T follicular helper cell (primary cell): ENCODE measurements around the gene LMOD3.
A peak's percentile ranks its signal among the peaks of the same experiment; 100 is the strongest.

Source experiments
- DNase-seq: peaks from one replicate; pipeline ENCODE4 v3.0.0-alpha.2; 2020; ENCODE audit warnings: low read depth
- total RNA-seq, 2 experiments: gene quantifications; one replicate each; lab custom pipeline; 2026; lab: John Stamatoyannopoulos, UW

Gene LMOD3
- 0 reads per million in 2 experiments for total RNA-seq

DNA sequence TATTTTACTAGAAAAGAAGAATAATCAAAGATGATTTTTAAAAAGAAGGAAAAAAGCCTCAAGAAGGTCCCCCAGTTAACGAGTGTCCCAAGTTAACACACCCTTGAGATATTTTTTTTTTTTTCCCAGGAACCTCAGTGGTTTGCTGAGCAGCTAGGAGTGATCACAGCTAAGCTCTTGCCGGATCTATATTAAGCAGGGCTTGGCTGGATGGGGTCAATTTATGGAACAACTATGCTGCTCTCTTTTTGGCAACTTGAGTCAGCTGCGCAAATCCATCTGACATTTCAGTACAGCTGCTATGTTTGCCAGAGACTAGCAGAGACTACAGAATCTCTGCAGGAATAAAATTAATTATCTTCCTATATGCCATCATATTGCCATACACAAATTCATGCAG lies at the start of gene LMOD3:
Gene LMOD3, minus strand, starts transcription at position 193 of the 400 bp plus-strand sequence. CDS start 209 bp downstream, outside the sequence.
- no peak for DNase-seq

DNA sequence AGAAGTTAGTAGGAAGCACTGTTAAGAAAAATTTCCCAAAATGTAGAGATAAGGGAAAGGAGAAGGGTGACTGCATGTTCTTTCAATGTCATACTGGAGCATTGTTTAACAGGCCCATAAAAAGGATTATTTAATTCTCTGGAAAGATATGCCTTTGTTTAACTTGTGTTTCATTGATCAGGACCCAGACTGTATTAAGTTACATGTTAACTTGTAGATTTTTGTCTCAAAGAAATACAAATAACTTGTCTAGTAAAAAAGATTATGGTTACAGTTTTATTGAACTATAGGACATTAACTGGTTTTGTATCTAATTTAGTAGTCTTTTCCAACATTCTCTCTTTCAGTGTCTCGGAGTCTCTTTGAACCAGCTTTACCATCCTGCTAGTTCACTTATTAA lies 49.7 kb upstream of the LMOD3 start:
- DNase-seq, result no peak

DNA sequence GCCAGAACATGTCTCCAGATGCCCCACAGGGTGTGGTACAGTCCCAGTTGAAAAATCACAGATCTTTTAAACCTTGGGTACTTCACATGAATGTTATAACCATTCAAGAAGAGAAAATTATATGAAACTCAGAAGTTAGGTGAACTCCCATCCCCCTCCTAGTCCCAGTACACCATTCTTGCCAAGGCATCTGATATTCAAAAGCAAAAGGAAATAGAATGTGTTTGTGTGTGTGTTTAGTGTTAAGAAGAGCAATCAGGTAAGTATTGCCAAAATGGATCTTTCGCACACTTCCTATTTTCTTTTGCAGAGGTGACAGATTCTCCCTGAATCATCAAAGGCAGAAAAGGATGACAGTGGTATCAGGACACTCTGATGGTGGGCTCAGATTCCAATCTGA lies 44.1 kb upstream of the LMOD3 start:
- DNase-seq, result no peak

DNA sequence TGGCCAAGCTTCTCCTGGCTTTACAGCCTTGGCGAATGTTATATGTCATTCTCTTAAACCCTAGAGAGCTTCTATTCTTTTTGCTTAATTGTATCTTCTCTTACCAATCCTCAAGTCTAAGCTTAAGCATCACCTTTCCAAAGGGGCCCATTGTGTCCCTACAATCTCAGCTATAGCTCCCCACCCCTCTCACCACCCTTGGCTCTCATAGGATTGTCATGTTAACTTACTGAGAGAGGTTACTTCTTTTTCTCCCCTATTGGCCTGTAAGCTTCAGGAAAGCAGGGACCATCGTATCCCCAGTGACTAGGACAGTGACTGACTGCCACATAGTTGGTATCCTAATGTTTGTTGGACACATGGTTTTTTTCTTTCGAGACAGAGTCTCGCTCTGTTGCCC lies 43.3 kb upstream of the LMOD3 start:
- DNase-seq, result no peak

DNA sequence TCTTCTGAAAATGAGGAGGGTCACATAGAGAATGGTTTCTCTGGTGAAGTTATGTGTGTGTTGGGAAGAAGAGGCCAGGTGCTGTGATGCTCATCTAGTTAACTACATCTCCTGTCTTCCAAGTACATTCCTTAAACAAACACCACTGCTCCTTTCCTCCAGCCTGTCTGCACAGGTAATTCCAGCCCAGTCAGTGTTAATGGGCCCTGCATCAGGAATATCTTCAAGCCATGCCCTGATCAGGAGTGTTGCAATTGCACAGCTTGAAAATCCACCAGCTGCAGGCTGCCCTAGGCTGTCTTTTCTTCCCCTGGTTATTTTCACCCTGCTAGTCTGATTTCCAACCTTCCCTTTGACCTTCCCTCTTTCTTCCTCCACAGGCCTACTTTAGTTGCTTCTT lies 41.9 kb upstream of the LMOD3 start:
- DNase-seq, result no peak

DNA sequence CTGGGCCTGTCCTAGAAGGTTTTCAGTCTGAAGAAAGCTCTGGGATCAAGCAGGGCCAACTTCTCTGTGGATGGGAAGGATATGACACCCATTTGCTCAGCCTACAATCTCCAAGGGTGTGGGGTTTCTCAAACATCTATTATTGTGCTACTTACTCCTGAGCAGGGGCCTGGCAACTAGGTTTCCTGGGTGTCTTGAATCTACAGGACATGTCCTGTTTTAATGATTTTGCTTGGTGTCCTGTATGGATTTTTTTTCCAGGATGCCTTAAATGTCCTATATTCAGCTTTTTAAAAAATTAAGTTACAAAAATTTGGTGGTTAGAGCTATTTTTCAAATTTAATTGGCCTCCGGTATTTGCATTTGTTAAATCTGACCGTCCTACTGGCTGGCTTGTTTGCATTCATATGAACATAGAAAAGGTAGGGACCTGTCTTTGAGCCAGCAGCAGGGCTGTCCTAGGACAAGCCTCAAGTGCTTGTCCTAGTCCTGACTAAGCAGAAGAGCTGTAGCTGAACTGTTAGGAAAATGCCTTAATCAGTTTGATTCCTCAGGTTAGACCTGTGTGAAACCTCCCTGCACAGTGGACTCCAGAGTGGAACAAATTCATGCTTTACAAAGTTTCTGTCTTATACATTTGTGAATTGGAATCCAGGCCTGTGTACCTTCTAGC lies 40.0 kb upstream of the LMOD3 start:
- DNase-seq, result no peak

DNA sequence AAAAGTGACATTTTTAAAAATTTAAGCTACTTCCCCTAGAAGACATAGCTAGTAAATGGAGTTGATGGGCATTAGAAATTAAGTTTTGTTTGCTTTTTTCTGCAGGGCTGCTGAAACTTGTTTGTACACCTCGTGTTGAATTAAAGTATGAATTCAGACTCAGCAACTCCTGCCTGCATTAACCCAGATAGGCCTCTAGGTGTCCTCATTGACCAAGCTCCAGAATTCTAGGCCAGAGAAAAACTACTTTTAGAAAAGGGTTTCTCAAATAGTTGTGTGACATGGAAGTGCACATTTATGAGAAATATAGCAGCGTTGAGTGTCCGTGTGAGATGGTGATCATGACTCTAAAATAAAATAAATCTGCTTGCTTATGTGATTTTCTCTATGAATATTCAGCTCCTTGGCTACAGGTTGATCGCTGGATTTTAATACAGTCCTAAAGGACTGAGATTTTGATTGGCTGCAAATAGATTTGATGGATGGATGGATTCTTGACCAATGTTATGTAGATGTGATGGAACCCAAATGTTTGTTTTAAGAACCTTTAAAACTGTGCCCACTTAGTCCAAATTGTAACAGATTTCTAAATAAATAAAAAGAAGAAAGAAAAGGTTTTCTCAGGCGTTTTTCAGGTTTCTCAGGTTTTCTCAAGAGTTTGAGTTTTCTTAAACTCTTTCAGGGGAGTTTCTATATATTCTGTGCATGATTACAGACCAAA lies 39.4 kb upstream of the LMOD3 start:
- peak; percentile 3 for DNase-seq

DNA sequence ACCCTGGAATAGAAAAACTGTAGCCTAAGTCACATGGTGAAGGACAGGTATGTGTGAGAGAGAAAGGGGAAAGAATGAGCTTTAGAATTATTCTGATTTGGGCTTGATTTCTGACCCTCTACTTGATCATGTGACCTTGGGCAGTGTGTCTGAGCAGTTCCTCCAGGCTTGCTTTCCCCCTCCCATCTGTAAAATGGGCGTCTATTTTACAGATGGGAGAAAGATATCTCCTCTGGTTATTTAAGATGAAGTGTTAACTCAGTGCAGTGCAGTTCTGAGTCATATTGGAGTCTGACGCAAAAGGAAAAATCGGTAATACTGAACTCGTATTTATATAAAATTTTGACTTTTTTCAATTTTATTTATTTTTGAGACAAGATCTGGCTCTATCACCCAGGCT lies 38.1 kb upstream of the LMOD3 start:
- no peak for DNase-seq

DNA sequence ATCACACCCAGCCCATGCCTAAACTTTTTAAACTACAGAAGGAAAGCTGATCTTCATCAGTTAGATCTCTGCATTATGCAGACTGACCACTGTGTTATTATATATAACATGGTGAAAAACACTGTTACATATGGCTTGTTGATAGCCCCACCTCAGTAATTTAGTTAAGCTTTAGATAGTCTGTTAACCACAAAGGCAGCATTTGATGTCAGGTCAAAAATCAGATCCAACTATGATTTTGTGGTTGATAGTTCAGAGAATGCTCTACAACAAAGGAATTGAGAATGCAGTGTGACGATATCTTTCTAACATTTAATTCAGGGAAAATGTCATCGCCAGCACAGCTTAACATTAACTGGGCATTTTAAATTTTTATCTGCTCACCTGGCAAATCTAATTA lies 37.7 kb upstream of the LMOD3 start:
- no peak for DNase-seq

DNA sequence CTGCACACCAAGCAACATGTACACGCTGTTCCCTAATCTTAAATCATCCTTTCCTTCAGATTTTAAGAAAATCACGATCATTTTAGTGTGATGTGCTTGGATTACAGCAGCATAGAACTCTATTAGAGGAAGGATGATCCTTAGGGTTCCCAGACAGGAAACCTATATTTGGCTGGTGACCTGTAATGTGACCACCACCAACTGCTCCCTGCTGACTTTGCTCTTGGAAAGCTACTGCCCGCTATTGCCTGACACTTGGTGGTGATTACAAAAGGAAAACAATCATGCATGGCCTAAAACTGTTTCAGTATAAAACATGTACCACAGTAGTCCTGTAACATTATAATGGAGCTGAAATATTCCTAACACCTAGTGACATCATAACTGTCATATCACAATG lies 27.2 kb upstream of the LMOD3 start:
- no peak for DNase-seq

DNA sequence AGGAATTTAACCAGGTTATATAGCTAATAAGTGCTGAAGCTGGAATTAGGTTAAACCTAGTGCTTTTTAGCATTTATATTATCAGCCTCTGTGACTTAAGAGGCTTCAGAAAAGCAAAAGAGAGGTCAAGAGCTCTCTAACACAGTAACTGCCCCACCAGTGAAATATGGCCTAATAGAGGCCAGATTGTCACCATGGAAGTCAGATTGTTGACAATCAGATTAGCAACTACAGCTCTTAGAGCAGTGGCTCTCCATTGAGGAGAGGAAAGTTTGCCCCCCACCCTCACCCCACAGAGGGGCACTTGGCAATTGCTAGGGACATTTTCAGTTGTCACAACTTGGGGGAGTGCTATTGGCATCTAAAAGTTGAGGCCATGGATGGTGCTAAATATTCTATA lies 23.3 kb upstream of the LMOD3 start:
- no peak for DNase-seq

DNA sequence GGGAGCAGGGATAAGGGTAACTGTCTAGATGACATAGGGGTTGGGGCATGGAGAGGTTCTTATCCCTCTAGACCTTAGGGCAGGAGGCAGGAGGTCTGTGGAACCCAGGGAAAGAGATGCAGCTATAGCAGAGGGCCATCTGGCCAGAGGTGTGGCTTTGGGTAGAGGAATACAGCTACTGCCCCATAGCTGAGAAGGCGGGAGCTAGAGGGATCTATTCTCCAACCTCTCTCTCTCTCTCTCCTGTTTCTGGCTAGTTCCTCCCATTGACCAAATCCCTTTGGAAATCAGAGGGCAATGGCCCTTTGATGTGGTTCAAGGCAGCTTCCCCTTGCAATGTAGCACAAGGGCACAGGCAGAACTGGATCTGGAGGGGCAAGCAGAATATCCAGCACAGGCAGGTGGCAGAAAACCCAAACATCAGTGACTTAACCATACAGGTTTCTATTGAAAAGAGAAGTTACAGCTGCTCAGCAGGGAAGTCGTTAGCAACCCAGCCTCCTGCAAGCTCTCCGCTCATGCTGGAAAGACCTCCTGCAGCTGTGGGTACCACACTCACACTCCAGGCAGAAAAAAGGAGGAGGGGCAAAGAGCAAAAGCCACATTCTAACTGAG lies 22.3 kb upstream of the LMOD3 start:
- DNase-seq, result no peak

DNA sequence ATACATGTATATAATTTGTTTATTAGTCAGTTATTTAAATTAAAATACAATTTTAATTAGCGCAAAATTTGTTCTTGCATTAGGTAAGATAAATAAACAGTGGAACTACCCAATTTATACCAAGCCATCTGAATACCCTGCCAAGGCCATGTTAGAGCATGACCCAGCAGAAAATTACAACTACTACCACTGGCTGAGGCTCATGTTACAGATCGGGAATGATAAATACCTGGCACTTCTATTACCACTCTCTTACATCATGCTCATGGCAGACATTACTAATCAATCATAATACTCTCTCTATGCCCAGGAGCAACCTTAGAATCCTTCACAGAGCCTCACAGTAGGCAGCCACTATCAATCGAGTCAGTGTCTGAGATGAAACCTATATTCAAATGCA lies 21.2 kb upstream of the LMOD3 start:
- no peak for DNase-seq

DNA sequence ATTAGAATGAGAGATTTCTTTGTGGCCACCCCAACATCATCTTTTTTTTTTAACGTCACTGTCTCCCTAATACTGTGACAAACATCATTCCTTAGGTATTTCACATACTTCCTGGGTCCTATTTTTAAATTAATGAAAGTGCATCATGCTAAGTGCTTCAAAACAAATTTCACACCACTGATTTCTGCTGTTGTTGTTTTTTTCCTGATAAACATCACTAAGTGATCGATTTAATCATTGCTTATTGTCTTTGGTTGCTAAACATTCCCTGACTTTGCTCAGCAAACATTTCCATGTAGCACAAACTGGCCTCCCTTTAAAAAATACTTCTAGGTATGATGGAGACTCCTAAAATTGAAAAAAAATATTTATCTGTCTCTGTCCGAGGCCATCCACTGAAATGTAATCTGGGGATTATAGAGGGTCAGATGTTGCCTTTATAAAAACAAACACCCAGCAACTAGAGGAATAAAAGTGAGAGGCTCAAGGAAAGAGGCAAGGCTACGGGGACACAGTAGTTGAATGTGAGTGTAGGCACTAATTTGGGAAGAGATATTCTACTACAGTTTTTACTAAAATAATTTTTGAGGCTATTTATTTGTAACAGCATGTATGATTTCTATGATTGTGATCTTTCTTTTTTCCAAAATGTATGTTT lies 20.5 kb upstream of the LMOD3 start:
- DNase-seq, result no peak

DNA sequence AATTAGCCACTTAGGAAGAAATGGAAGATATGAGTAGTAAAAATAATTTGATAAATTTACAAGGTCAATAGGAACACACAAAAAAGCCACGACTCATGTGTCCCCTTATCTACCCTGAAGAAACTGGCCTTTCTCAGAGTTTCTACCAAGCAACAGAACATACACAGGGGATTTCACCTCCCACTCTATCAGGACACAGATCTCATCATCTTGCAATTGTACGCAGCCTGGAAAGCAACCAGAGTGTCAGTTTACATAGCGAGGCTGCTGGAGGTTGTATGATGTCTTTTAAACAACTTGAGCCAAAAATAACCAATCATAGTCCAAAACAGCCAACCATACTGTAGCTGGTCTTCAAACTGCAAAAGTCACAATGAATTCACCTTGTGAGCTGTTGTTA lies 19.7 kb upstream of the LMOD3 start:
- DNase-seq, result no peak

DNA sequence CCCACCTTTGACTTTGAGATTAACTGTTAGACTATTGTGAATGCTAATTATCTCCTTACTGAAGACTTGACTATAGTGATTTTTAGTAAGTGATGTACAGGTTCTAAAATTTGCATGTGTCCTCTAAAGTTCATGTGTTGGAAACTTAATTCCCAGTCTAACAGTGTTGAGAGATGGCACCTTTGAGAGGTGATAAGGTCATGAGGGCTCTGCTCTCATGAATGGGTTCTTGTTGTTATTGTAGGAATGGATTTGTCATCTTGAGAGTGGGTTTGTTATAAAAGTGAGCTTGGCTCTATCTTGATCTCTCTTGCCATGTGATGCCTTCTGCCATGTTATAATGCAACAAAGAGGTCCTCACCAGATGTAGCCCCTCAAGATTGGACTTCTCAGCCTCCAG lies 18.9 kb upstream of the LMOD3 start:
- no peak for DNase-seq

DNA sequence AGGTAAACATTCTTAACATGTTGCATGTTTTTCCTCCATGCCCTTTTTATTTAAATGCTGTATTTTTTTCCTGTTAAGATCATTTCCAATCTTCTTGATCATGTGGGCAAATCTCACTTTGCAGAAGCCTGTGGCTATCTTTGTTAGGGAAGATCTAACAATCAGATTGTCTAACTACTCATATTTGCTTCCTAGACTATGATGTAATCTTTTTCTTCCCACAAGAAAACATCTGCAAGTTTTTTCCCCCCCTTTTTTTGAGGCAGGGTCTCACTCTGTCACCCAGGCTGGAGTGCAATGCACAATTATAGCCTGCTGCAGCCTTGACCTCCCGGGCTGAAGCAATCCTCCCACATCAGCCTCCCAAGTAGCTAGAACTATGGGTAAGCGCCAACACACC lies 15.0 kb upstream of the LMOD3 start:
- DNase-seq, result no peak

DNA sequence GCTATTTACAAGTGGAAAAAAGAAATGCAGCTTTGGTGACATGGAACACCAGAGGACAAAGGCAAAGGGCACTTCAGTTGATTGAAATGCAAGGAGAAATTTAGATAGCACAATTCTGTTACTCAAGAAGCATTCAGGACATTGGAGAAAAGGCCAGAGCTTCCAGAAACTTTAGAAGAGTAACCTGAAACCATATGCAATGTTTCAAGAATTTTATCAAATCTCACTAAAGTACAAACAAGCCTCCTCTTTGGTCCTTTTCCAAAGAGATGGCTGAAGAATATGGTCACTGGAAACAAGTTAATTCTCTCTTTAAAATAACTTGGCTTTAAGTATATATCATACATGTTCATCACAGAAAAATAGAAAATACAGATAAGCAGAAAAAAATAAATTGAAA lies 14.6 kb upstream of the LMOD3 start:
- DNase-seq, result no peak

DNA sequence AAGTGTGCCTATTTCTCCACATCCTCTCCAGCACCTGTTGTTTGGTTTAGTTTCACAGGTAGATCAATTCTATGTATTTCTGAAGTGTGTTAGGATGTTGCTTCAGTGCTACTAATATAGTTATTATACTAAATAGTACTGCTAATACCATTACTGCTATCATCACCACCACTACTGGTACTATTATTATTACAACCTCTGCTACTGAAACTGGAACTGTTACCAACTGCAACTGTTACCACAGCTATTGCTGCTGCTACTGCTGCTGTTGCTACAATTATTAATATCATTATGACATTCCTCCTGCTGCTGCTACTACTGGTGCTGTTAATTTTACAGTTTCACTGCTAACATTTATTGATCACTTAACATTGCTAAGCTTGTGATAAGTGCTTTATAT lies 8.3 kb upstream of the LMOD3 start:
- no peak for DNase-seq

DNA sequence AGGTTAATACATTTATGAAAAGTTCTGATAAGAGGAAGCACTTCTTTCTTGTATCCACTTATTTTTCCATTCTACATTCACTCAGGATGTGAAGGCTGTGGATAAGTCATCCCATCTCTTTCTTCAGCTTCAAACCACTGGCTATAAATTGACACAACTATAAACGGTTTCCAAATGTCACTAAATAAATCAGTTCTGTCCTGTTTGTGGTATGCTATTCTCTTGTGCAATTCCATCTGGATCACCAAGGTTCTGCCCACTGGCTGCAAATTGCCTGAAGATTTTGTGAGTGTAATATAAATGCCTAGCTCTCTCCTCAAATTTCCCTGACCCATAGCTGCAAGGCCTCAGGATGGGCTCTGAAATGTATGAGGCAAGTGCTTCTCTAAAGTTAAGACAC lies 7.1 kb upstream of the LMOD3 start:
- no peak for DNase-seq

DNA sequence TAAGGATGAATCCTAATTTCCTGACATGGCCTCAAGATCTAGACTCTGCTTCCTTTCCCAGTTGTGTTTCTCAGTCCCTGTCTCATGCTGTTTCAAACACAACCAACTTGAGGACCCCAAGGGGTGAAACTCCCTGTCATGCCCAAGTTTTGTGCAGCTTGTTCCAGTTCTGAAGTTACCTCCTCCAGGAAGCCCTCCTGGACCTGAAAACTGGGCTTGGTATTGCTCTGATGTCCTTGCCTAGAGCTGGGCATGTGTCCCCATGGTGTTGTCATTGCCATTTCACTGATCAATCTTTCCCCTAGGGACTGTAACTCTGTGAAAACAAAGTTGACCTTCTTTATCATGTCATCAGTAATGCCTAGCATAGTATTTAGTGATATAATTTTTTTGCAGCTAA lies 6.1 kb upstream of the LMOD3 start:
- DNase-seq, result no peak

DNA sequence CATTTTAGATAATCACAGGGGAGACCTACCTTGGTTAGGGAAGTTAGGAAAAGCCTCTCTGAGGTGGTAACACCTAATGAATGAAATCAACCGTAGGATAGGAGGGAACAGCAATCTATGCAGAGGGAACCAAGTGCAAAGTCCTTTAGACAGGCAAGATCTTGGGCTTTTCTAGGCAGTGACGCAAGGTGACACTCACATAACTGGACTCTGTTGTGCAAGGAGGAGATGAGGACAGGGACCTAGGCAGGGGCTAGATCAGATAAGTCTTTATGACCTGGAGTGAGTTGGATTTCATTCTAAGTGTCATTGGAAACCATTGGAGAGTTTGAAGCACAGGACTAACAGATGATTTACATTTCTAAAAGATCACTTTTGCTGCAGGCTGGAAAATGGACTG lies 4.6 kb upstream of the LMOD3 start:
- DNase-seq, result no peak

DNA sequence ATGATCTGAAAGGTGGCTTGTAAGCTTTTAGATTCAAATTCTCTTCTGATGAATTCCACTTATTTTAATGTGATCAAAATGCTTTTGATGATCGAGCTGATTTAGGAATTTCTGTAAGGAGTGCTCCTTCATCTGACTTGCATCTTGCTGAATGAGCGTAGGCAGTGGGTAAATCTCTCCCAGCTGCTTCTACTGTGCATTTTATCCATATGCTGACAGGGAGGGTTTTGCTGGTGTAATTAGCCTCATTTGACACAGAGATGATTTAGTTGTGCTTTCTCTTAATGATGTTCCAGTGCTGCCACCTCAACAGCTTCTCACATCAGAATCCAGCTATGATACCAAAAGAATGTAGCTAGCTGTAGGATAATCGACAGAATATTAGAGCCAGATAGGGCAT lies 3.8 kb upstream of the LMOD3 start:
- no peak for DNase-seq
